Measurements from ENCODE around the gene ZNF33B.
"Not testable (repeated sequence)": the region's sequence is repeated elsewhere in the genome, so short reads cannot be mapped to it uniquely, and the experiment has no call there.

ZNF33B gene

GRCh38 chr10:42638055-42638820 lies at the start of gene ZNF33B:
TSS of gene ZNF33B (minus strand) at chr10:42638570. CDS start at chr10:42636928, 1,642 bp downstream.
- DNase-seq (ENCODE audit: low read depth): peak; percentile 93

GRCh38 chr10:42684517-42684916 lies 46.1 kb upstream of the ZNF33B start:
- DNase-seq (ENCODE audit: low read depth): no peak

- no peak for DNase-seq (ENCODE audit: low read depth)
These were observed 41.9 kb upstream of the ZNF33B start for GRCh38 chr10:42680267-42680666.

- not testable (repeated sequence) for DNase-seq (ENCODE audit: low read depth)
These were observed 27.0 kb upstream of the ZNF33B start for GRCh38 chr10:42665181-42665979.

GRCh38 chr10:42654419-42654818 lies 16.0 kb upstream of the ZNF33B start:
- no peak for DNase-seq (ENCODE audit: low read depth)

- no peak for DNase-seq (ENCODE audit: low read depth)
These were observed 14.5 kb upstream of the ZNF33B start for GRCh38 chr10:42652858-42653257.

- DNase-seq (ENCODE audit: low read depth): no peak
These were observed 12.0 kb upstream of the ZNF33B start for GRCh38 chr10:42650374-42650773.

GRCh38 chr10:42648512-42648911 lies 10.1 kb upstream of the ZNF33B start:
- no peak for DNase-seq (ENCODE audit: low read depth)

- DNase-seq (ENCODE audit: low read depth): no peak
These were observed 8.6 kb upstream of the ZNF33B start for GRCh38 chr10:42646687-42647640.

GRCh38 chr10:42646214-42646613 lies 7.8 kb upstream of the ZNF33B start:
- no peak for DNase-seq (ENCODE audit: low read depth)

- no peak for DNase-seq (ENCODE audit: low read depth)
These were observed 7.1 kb upstream of the ZNF33B start for GRCh38 chr10:42645516-42645915.

GRCh38 chr10:42645103-42645502 lies 6.7 kb upstream of the ZNF33B start:
- DNase-seq (ENCODE audit: low read depth): peak; percentile 11

- DNase-seq (ENCODE audit: low read depth): no peak
These were observed 2.4 kb upstream of the ZNF33B start for GRCh38 chr10:42640610-42641229.

GRCh38 chr10:42638821-42639270 lies 476 bp upstream of the ZNF33B start:
- no peak for DNase-seq (ENCODE audit: low read depth)

GRCh38 chr10:42637648-42638054 lies 719 bp downstream of the ZNF33B start:
- DNase-seq (ENCODE audit: low read depth): no peak

GRCh38 chr10:42637142-42637541 lies 1.2 kb downstream of the ZNF33B start:
- no peak for DNase-seq (ENCODE audit: low read depth)

GRCh38 chr10:42635098-42635497 lies 3.3 kb downstream of the ZNF33B start:
- no peak for DNase-seq (ENCODE audit: low read depth)

GRCh38 chr10:42632564-42632963 lies 5.8 kb downstream of the ZNF33B start:
- no peak for DNase-seq (ENCODE audit: low read depth)

GRCh38 chr10:42630537-42631134 lies 7.7 kb downstream of the ZNF33B start:
- DNase-seq (ENCODE audit: low read depth): peak; percentile 4

- DNase-seq (ENCODE audit: low read depth): no peak
These were observed 14.4 kb downstream of the ZNF33B start for GRCh38 chr10:42623929-42624328.

- DNase-seq (ENCODE audit: low read depth): no peak
These were observed 19.9 kb downstream of the ZNF33B start for GRCh38 chr10:42618424-42618823.
